Measurements from ENCODE around the gene NACC2.

NACC2 gene

DNA sequence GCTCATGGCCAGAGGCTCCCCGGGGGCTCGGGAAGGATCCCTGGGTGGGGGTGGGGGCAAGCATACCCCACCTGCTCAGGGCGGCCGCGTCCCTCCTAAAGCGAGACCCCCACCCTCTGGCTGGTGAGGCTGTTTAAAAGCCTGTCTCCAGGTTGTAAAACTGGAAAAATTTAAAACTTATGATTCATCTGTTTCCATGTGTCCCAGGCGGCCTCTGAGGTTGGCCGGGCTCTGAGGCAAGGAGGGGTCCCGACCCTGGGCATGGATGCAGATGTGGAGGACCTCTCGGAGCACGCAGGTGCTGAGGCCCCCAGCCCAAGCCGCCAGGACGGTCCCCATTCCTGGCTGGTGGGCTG, 47.7 kb upstream of the NACC2 start:
- Histone ChIP-seq H3F3A (ENCODE audit: low read depth) (no peaks in the 10 kb centered on the region), H3K4me3 (ENCODE audit: low read length, poor library complexity, severe bottlenecking) (no peak overlapping the region), H3K4me2 (ENCODE audit: low read depth, low read length, poor library complexity, severe bottlenecking) (no peak overlapping the region), H3K9me2 (replicated peaks; ENCODE audit: low read depth, low read length) (no peaks in the 10 kb centered on the region), H3K9me3 (ENCODE audit: insufficient read depth, low read depth, low read length) (no peaks in the 10 kb centered on the region), H3K9ac (ENCODE audit: low read depth, low read length, poor library complexity, severe bottlenecking) (no peak overlapping the region), H3K27me3 (ENCODE audit: insufficient read depth, low read length, poor library complexity, severe bottlenecking) (no peaks in the 10 kb centered on the region), H3K4me1 (ENCODE audit: insufficient read depth, low read length, poor library complexity, severe bottlenecking) (no peaks in the 10 kb centered on the region), H3K79me2 (ENCODE audit: insufficient read depth, low read length) (no peaks in the 10 kb centered on the region), H4K20me1 (ENCODE audit: insufficient read depth, low read length, poor library complexity, severe bottlenecking) (no peaks in the 10 kb centered on the region), H2AFZ (ENCODE audit: low read length) (no peak overlapping the region), H3K36me3 (ENCODE audit: insufficient read depth, low read length) (no peaks in the 10 kb centered on the region)
- TF ChIP-seq, protein P1, sequence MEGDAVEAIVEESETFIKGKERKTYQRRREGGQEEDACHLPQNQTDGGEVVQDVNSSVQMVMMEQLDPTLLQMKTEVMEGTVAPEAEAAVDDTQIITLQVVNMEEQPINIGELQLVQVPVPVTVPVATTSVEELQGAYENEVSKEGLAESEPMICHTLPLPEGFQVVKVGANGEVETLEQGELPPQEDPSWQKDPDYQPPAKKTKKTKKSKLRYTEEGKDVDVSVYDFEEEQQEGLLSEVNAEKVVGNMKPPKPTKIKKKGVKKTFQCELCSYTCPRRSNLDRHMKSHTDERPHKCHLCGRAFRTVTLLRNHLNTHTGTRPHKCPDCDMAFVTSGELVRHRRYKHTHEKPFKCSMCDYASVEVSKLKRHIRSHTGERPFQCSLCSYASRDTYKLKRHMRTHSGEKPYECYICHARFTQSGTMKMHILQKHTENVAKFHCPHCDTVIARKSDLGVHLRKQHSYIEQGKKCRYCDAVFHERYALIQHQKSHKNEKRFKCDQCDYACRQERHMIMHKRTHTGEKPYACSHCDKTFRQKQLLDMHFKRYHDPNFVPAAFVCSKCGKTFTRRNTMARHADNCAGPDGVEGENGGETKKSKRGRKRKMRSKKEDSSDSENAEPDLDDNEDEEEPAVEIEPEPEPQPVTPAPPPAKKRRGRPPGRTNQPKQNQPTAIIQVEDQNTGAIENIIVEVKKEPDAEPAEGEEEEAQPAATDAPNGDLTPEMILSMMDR (conservative IDR thresholded peaks at IDR 0.05; ENCODE audit: low read length): no peak
- TF ChIP-seq EZH2phosphoT487 (IDR thresholded peaks at IDR 0.05; ENCODE audit: borderline replicate concordance): no peak

DNA sequence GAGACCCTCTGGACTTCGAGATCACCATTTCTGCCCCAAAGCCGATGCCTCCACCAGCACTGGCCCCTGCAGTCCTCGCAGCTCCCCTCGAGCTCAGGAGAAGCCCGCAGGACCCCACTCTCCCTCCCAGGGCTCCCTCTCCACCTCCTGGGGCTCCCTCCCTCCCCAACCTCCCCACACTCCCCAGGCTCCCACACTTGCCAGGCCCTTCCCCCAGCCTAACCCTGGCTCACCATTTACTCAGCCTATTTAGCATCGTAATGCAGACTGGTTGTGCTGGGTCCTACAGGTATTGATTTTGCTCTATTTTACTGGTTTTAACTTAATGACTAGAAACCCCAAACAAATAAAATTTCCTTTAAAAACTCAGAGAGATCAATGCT, 47.3 kb upstream of the NACC2 start:
- Histone ChIP-seq H3K9me3 (ENCODE audit: insufficient read depth, low read depth, low read length) (no peaks in the 10 kb centered on the region), H3F3A (ENCODE audit: low read depth) (no peaks in the 10 kb centered on the region), H3K4me3 (ENCODE audit: low read length, poor library complexity, severe bottlenecking) (no peak overlapping the region), H4K20me1 (ENCODE audit: insufficient read depth, low read length, poor library complexity, severe bottlenecking) (no peaks in the 10 kb centered on the region), H3K27me3 (ENCODE audit: insufficient read depth, low read length, poor library complexity, severe bottlenecking) (no peaks in the 10 kb centered on the region), H3K9me2 (replicated peaks; ENCODE audit: low read depth, low read length) (no peaks in the 10 kb centered on the region), H3K36me3 (ENCODE audit: insufficient read depth, low read length) (no peaks in the 10 kb centered on the region), H3K79me2 (ENCODE audit: insufficient read depth, low read length) (no peaks in the 10 kb centered on the region), H3K4me1 (ENCODE audit: insufficient read depth, low read length, poor library complexity, severe bottlenecking) (no peaks in the 10 kb centered on the region), H3K4me2 (ENCODE audit: low read depth, low read length, poor library complexity, severe bottlenecking) (no peak overlapping the region), H3K9ac (ENCODE audit: low read depth, low read length, poor library complexity, severe bottlenecking) (no peak overlapping the region), H2AFZ (ENCODE audit: low read length) (no peak overlapping the region)
- TF ChIP-seq EZH2phosphoT487 (IDR thresholded peaks at IDR 0.05; ENCODE audit: borderline replicate concordance): no peak
- TF ChIP-seq, protein P1 (conservative IDR thresholded peaks at IDR 0.05; ENCODE audit: low read length): no peak

DNA sequence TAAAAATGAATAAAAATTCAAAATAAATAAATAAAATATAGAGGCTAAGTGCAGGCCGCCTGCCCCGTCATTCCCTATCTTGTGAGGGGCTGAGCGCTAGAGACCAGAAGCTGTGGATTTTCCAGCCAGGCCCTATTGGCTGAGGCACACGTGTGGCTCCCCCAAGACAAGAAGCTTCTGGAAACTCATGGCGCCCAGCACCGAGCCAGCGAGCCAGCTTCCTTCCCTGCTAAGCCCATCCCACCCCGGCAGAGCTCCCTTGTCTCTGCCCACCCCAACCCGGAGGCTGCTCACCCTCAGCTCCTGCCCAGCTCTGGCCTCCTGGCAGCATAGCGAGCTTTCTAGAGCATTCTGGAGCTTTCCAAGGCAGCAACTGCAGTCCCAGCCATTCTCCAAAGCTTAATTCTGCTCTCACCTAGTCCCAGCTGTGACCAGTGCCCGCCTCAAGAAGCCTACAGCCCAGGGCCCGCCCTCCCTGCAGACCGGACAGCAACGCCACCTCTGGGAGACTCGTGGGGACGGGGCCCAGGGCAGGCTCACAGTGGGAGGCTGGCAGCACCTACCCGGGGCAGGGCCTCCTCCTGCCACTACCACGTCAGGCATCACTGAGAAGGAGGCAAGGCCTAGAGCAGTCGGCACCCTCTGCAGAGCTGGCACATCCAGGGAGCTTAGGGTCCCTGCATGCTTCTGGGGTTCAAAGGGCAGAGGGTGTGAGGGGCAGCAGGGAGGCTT, 46.8 kb upstream of the NACC2 start:
- Histone ChIP-seq H4K20me1 (ENCODE audit: insufficient read depth, low read length, poor library complexity, severe bottlenecking) (no peaks in the 10 kb centered on the region), H3K4me1 (ENCODE audit: insufficient read depth, low read length, poor library complexity, severe bottlenecking) (no peaks in the 10 kb centered on the region), H3K36me3 (ENCODE audit: insufficient read depth, low read length) (no peaks in the 10 kb centered on the region), H3K4me2 (ENCODE audit: low read depth, low read length, poor library complexity, severe bottlenecking) (no peak overlapping the region), H2AFZ (ENCODE audit: low read length) (no peak overlapping the region), H3K9me3 (ENCODE audit: insufficient read depth, low read depth, low read length) (no peaks in the 10 kb centered on the region), H3K79me2 (ENCODE audit: insufficient read depth, low read length) (no peaks in the 10 kb centered on the region), H3K9ac (ENCODE audit: low read depth, low read length, poor library complexity, severe bottlenecking) (no peak overlapping the region), H3K4me3 (ENCODE audit: low read length, poor library complexity, severe bottlenecking) (no peak overlapping the region), H3F3A (ENCODE audit: low read depth) (no peaks in the 10 kb centered on the region), H3K27me3 (ENCODE audit: insufficient read depth, low read length, poor library complexity, severe bottlenecking) (no peaks in the 10 kb centered on the region), H3K9me2 (replicated peaks; ENCODE audit: low read depth, low read length) (no peaks in the 10 kb centered on the region)
- TF ChIP-seq, protein P1 (conservative IDR thresholded peaks at IDR 0.05; ENCODE audit: low read length): no peak
- no peak for TF ChIP-seq EZH2phosphoT487 (IDR thresholded peaks at IDR 0.05; ENCODE audit: borderline replicate concordance)
